ENCODE data around the gene KRT28. TPM values are rescaled to one million over a fixed set of nuclear protein-coding genes. Genes with fewer than 3 reads are reported as not detected.

Gene KRT28
- polyA plus RNA-seq, 3 donors, result not detected

- Mint-ChIP-seq H3K27me3 (ENCODE audit: low read depth in 3 of 3) (peaks cover 21 to 30% (median 25%) of the 10 kb centered on the region in 3 donors), H3K4me3 (no peak overlapping the region), H3K4me1 (no peaks in the 10 kb centered on the region), H3K9me3 (no peaks in the 10 kb centered on the region), H3K36me3 (no peaks in the 10 kb centered on the region), H3K27ac (no peak overlapping the region)
- H3K4me2 ChIP-seq (replicated peaks; ENCODE audit: extremely low read depth, low read length, poor library complexity, severe bottlenecking), result no peak overlapping the region
- no peak overlapping the region for H3K27ac ChIP-seq (ENCODE audit: low read depth in 1 of 2, low read length in 2 of 2)
- peak in 1 of 3 donors; percentile 3 for DNase-seq
- intact Hi-C loops (cut with micrococcal nuclease), result no loop called here
- no peaks in the 10 kb centered on the region for H3K4me1 ChIP-seq (ENCODE audit: control insufficient read depth in 1 of 2, insufficient read depth in 2 of 2, low read length in 2 of 2)
- H3K9me3 ChIP-seq (replicated peaks in 1 of 2; ENCODE audit: control insufficient read depth in 1 of 2, insufficient read depth in 1 of 2, low read length in 2 of 2), result no peaks in the 10 kb centered on the region
- H2AFZ ChIP-seq (ENCODE audit: insufficient read depth, low read depth, low read length, poor library complexity, severe bottlenecking), result no peak overlapping the region
- H3K4me3 ChIP-seq (replicated peaks in 1 of 3; ENCODE audit: low read depth in 2 of 3, low read length in 3 of 3), result no peak overlapping the region
- no peaks in the 10 kb centered on the region for H3K36me3 ChIP-seq (replicated peaks in 1 of 2; ENCODE audit: control insufficient read depth in 1 of 2, insufficient read depth in 2 of 2, low read length in 2 of 2)
- H3K79me2 ChIP-seq (ENCODE audit: insufficient read depth, low read length), result no peaks in the 10 kb centered on the region
- no peaks in the 10 kb centered on the region for H4K20me1 ChIP-seq (ENCODE audit: insufficient read depth, low read length)
- H3K27me3 ChIP-seq (ENCODE audit: control insufficient read depth in 2 of 2, insufficient read depth in 2 of 2, low read length in 2 of 2), result peaks cover 7 to 30% of the 10 kb centered on the region in 2 donors
- whole genome bisulfite sequencing (ENCODE audit: insufficient coverage), result no CpG with 5 or more reads among the region's 2 CpGs
- no peak overlapping the region for H3K9ac ChIP-seq (ENCODE audit: insufficient read depth, low read length, poor library complexity, severe bottlenecking)
- no peak for TF ChIP-seq CTCF (IDR thresholded peaks at IDR 0.05)
These were observed 5.3 kb downstream of the KRT28 start for GRCh38 chr17:40794466-40794865.

- 93% methylated on average over 8 of the region's 10 CpGs for WGBS (ENCODE audit: insufficient coverage)
- no peaks in the 10 kb centered on the region for H3K4me1 Mint-ChIP-seq
- Histone ChIP-seq H3K9ac (ENCODE audit: insufficient read depth, low read length, poor library complexity, severe bottlenecking) (no peak overlapping the region), H3K4me1 (ENCODE audit: control insufficient read depth in 1 of 2, insufficient read depth in 2 of 2, low read length in 2 of 2) (no peaks in the 10 kb centered on the region), H2AFZ (ENCODE audit: insufficient read depth, low read depth, low read length, poor library complexity, severe bottlenecking) (no peak overlapping the region), H3K36me3 (replicated peaks in 1 of 2; ENCODE audit: control insufficient read depth in 1 of 2, insufficient read depth in 2 of 2, low read length in 2 of 2) (no peaks in the 10 kb centered on the region), H3K27me3 (ENCODE audit: control insufficient read depth in 2 of 2, insufficient read depth in 2 of 2, low read length in 2 of 2) (peaks cover 5 to 28% of the 10 kb centered on the region in 2 donors), H3K27ac (ENCODE audit: low read depth in 1 of 2, low read length in 2 of 2) (no peak overlapping the region), H3K4me3 (replicated peaks in 1 of 3; ENCODE audit: low read depth in 2 of 3, low read length in 3 of 3) (no peak overlapping the region), H3K9me3 (replicated peaks in 1 of 2; ENCODE audit: control insufficient read depth in 1 of 2, insufficient read depth in 1 of 2, low read length in 2 of 2) (no peaks in the 10 kb centered on the region), H4K20me1 (ENCODE audit: insufficient read depth, low read length) (no peaks in the 10 kb centered on the region), H3K79me2 (ENCODE audit: insufficient read depth, low read length) (no peaks in the 10 kb centered on the region), H3K4me2 (replicated peaks; ENCODE audit: extremely low read depth, low read length, poor library complexity, severe bottlenecking) (no peak overlapping the region)
- intact Hi-C loops (cut with micrococcal nuclease), result no loop called here
- DNase-seq, result no peak
- peak overlapping the region in 1 of 2 donors; percentile 28 for H3K4me3 Mint-ChIP-seq
- no peak overlapping the region for H3K27ac Mint-ChIP-seq
- no peaks in the 10 kb centered on the region for H3K36me3 Mint-ChIP-seq
- H3K27me3 Mint-ChIP-seq (ENCODE audit: low read depth in 3 of 3), result peaks cover 20 to 28% (median 22%) of the 10 kb centered on the region in 3 donors
- no peaks in the 10 kb centered on the region for H3K9me3 Mint-ChIP-seq
- TF ChIP-seq CTCF (IDR thresholded peaks at IDR 0.05), result no peak
These were observed 5.9 kb downstream of the KRT28 start for GRCh38 chr17:40793832-40794231.

Data from CD14-positive monocyte (primary cell).